IPS-NIHi7 (cell line): ENCODE data around the gene PLA2G5.
A peak's percentile ranks its signal among the peaks of the same experiment; 100 is the strongest.

ENCODE experiments used
- DNase-seq: peaks from one replicate; pipeline ENCODE4 v3.0.0; 2012; ENCODE audit warnings: mixed read lengths; ENCODE audit errors: extremely low spot score

The PLA2G5 gene

DNA sequence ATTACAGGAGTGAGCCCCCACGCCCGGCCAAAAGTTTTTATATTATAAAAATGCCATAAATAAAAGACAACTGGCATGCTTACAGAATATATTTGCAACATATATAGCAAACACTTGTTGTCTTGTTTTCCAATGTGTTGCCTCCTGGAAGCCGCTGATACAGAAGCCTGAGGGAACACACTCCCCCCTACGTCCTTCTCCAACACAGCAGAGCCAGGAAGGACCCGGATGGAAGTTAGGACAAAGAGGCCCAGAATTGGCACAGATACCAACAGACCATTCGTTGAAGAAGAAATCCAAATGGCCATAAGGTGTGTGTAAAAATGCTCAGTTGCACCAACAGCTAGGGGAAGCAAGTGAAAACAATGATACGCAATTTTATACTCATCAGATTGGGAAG, 1.3 kb upstream of the PLA2G5 start:
- DNase-seq: no peak

DNA sequence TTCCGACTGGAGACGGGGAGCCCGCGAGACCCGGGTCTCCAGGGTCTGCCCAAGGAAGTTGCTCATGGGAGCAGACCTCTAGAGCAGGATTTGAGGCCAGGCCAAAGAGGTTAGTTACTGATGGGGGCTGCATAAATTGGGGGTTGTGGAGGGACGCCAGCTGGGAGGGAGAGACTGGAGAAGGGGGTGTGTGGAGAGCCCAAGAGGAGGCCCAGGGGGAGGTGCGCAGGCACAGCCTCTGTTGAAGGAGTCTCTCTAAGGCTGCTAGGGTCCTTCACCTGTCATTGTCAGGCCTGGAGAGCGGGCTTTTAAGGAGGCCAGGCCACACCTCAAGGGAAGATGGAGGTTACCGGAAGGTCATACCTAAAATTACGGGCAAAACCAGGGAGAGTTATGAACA, 363 bp downstream of the PLA2G5 start:
- no peak for DNase-seq

DNA sequence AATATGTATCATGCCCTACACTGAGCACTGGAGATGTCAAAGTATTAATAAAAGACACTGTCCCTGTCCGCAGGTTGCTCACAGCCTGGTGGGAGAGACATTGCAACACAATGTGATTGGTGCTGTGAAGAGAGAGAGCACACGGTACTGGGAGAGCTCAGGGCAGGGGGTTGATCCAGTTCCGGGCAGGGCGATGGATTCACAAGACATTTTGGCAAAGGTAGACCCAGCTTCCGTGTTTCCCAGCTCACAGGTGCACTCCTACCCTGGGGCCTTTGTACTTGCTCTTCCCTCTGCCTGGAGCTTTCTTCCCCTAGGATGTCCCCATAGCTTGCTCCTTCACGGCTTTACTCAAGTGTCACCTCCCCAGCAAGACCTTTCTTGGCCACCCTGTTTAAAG, 1.4 kb downstream of the PLA2G5 start:
- DNase-seq: no peak

DNA sequence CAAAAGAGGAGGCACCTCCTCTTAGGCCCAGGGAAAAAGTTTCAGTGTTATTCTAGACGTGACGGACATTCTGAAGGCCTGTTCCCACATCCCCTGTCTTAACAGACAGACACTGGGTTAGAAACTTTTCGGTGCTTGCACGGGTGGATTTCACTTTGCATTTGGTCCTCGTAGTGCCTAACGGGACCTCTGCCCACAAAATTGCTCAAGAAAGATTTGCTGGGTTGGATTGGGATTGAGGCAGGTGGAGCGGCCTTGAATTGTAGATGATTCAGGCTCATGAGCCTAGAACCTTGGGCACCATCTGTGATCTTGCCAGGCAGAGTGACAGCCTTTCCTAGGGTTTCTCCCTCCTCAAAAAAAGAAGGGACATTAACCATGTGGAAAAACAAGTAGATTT, 2.8 kb downstream of the PLA2G5 start:
- DNase-seq: no peak

DNA sequence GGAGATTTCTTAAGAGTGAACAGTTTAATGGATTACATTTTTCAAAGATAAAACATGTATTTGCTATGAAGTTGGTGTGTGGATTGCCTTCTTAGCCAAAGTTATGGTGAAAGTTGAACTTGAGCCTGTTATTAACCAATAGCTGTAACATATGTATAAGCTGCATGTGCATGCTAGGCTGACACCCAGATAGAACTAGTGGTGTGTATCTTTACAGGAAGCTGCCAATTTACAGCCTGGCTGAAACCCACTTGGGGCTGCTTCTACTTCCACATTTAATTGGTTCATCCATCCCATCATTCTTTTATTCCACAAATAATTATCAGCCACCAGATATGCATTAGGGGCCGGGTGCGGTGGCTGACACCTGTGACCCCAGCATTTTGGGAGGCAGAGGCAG, 3.3 kb downstream of the PLA2G5 start:
- DNase-seq: no peak

DNA sequence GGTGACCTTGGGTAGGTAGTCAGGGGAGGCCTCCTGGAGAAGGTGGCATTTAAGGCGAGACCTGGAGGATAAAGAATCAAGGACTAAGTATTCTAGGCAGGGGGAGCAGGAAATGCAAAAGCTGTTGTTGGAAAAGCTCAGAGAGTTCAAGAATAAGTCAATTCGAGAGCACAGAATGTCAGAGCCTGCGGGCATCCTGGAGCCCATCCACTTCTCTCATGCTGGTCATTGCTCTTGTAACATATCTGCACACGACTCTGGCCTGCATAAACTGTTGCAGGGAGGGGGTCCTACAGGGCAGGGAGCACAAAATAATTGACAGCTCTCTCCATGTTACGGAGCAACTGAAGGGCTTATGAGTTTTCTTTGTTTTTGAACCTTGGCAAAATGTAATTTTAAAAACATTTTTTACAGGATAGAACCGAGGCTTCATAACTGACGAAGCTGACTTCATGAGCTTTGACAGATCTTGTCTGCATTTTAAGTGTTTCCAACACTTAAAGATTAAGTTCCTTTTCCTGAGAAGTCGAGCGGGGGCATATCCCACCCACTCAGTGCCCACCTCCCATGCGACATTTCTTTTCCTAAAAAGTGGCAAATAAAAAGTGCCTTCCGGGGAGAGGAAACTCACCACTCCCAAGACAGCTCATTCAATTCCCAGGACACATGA, 4.2 kb downstream of the PLA2G5 start:
- no peak for DNase-seq

DNA sequence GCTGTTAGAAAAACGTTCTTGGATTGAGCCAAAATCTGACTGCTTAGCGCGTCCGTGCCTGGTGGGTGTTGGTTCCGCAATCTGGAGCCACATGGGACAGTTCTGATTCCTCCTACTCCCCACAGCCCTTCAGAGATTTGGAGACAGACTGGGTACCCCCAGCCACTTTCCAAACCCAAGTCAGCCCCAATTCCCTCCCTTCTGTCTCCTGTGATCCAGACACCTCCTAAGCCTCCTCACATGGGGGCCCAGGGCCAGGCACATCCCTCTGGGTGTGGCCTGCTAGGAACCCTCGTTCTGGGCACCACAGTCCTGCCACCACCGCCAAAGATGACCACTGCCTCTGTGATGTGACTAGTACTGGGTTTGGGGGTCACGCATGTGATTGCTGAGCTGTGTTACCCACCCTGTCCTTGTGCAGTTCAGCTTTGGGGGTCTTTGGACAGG, 4.8 kb downstream of the PLA2G5 start:
- no peak for DNase-seq

DNA sequence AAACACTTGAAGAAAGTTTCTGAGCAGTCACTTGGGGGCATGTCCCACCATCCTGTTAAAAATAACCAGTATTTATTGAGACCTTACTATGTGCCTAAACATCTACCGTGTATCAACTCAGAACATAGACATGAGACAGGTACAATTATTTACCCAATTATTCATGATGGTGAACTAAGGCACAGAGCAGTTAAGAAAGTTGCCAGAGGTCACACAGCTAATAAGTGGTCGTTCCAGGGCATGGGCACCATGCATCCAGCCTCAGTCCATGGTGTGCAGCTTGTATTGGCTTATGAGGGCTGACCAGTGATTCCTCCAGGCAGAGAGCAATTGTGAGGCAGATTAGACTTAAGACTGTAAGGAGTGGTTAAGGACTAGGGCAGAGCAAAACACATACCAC, 5.4 kb downstream of the PLA2G5 start:
- DNase-seq: no peak

DNA sequence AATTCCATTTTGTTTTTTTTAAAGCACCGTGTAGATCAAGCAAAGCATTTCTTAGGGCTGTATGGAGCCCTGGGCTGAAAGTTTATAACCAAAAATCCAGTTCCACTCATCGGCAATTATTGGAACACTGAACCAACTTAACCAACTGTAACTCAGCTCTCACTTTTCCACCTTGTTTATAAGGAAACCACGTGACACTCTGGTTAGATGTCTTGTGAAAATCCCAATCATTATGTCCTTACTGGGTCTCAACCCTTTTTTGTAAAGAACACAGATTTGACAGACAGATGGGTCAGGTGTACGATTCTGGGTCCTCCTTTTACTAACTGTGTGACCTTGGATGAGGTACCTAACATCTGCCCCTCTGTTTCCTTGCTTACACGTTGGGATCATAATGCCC, 6.2 kb downstream of the PLA2G5 start:
- no peak for DNase-seq

DNA sequence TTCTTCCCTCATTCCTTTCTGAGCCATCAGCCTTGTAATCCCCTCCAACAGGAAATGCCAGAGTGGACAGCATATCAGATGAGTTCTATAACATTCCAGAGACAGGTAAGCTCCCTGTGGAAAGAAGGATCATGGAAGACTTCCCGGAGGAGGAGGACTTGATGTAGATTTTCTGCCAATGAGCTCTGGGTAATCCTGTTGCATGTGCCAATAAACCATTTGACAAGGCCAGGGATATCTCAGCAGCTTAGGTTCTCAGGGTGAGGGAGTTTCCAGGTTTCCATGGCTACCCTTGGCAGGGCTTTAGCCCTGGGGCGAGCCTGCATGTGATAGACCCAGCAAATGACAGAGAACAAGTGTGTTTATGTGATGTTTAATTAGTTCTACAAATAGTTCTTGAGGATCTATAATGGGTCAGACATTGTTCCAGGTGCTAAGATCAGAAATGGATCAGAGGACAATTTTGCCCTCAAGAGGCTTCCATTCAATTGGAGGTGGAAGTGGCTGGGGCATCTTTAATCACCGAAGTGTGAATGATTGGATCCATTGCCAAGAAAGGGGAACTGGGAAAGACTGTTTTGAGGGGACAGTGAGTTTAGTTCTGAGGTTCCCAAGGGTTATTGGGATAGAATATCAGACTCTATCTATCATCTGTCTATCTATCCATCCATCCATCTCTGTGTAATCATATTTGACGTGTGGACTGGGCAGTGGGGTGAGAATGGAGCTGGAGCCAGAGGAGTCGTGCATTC, 6.9 kb downstream of the PLA2G5 start:
- DNase-seq: no peak

DNA sequence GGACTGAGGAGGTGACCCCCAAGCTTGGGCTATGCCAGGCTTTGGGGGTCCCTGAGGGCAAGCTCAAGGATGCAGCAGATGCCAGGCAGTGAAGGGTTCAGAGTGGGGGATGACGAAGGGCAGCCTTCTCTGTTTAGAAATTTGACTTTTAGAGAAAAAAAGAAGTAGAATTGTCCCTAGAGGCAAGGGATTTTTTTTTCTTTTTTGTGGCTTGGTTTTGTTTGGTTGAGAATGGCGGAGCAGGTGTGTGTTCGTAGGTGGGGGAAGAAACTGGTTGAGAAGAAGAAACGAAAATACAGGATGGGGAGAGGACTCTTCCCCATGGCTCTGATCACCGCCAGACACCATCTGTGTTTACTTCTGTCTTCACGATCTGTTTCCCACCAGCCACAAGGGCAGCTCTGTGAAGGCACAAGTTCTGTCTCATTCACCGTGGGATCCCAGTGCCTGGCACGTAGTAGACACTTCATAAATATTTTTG, 8.2 kb downstream of the PLA2G5 start:
- no peak for DNase-seq

DNA sequence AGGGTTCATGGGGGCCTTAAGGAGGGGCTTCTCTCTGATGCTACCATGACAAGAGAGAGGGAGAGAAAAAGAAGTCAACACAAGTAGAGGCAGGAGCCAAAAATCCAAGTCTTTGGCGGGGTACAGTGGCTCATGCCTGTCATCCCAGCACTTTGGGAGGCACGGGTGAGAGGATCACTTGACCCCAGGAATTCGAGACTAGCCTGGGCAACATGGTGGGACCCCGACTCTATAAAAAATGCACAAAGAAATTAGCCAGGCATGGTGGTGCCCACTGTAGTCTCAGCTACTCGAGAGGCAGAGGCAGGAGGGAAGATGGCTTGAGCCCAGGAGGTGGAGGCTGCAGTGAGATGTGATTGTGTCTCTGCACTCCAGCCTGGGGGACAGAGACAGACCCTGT, 8.7 kb downstream of the PLA2G5 start:
- DNase-seq: no peak

DNA sequence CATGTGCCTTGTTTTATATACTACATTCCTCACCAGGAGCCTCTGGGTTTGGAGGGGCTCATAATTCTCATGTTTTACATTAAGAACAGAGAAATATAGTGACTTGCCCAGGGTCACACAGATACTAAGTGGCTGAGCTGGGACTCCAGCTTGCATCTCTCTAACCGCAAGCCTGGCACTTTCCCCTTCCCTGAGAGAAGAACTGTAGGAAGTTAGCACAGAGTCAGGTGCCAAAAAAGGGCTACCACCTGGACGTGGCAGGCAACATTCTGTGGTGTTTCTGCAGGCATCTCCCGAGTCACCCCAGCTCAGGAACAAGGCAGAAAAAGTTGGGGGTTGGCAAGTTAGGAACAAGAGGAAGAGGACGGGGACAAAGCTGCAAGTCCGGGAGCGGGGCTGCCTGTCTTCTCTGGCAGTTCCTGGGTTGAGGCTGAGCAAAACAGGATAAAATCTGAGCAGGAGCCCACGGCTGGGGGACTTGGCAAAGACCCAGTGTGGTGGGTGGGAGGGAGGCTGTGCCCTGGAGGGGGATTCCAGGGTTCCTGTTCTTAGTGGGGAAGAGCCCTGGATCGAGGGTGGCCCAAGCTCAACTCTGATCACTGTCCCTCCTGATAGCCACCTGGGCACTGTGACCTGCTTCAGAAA, 9.8 kb downstream of the PLA2G5 start:
- DNase-seq: no peak

DNA sequence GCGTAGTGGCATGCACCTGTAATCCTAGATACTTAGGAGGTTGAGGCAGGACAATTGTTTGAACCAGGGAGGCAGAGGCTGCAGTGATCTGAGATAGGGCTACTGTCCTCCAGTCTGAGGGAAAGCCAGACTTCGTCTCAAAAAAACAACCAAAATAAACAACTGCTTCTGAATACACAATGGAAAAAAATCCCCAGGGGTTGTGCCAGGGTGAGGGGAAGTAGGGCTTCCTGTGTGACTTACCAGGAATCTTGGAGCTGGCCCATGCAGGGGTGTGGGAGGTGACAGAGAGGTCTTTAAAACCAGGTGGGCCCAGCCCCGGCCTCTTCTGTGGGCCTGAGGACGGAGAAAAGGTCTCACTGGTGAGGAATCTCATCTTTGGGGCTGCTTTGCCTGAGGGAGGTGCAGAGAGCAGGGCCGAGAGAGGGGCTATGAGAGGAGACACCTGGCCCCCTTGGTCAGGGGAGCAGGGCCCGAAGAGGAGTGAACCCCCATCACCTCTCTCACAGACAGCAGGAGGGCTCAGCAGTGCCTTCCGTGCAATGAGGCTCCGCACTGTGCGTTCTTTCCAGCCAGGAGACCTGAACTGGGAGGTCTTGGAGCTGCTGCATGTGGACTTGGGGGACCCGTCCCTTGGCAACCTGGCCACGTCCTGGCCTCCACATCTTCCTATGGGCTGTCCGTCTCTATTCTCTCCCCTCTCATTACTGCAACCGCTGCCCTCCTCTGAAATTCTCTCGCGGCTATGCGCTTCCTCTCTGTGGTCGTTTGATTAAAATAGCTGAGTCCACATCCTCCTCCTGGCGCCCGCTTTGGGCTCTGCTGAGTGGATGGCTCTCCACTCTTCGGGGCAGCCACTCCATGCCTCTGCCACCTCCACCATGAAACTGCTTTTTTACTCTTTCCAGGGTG, 10.7 kb downstream of the PLA2G5 start:
- no peak for DNase-seq

DNA sequence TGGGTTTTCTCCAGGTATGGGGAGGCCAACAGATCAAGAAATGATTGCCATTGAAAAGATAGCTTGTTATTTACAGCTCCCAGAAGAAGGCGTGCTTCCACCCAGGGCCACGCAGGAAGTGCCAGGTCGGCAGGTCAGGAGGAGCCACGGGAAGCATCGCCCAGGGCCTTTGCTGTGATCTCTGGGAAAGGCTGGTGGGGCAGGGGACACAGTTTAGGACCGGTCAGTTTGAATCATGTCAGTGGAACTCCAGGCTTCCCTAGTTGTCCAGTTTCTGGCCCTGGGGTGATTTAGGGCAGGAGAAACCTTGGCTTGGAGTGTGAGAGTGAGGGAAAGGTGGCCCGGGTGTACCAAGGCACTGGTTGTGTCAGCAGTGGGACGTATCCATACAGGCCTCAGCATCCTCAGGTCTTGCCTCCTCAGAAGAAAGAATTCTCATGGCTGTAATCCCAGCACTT, 11.4 kb downstream of the PLA2G5 start:
- DNase-seq: no peak

DNA sequence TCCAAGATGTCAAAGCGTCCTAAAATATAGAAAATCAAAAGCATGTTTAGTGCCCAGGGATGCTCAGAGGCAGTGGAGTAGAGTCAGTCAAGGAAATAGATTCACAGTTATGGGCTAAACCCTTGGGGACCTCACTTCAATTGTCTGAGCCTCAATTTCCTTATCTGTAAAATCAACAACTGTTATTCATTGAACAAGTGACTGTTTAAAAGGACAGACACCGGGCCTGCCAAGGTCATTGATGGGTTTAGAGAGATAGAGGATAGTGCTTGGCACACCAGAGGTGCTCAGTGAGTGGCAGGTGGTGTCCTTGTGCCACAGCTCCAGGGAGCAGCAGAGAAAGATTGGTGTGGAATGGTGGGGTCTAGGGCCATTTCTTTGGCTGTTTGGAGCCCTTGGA, 12.8 kb downstream of the PLA2G5 start:
- no peak for DNase-seq

DNA sequence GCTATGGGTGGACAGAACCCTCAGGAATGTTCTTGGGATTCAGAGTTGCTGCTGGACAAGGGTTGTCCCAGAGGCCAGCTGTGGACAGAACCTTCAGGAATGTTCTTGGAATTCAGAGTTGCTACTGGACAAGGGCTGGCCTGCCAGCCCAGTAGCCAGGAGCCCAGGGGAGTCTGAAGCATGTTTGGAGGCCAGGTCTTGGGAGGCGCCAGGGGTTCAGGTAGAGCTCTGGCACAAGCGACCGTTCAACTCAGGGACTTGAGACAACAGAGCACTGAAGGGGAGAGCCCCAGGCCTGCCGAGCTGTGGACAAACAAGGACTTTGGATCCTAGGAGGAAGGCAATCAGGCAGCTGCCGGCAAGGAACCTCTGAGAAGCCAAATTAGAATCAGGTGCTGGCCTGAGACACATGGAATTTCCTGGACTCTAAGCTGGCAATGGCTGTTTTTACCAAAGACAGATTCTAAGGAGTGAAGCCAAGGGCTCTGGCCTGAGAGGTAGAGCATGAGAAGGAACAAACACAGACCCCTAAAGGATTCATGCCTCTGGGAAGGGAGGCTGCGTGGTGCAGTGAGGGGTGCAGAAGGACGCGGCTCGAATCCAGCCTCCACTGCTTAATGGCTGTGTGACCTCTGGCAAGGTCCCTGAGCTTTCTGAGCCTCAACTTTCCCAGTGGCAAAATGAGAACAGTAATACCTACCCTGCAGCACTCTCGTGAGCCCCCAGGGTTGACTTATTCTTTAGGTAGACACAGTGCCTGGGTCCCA, 13.4 kb downstream of the PLA2G5 start:
- DNase-seq: no peak

DNA sequence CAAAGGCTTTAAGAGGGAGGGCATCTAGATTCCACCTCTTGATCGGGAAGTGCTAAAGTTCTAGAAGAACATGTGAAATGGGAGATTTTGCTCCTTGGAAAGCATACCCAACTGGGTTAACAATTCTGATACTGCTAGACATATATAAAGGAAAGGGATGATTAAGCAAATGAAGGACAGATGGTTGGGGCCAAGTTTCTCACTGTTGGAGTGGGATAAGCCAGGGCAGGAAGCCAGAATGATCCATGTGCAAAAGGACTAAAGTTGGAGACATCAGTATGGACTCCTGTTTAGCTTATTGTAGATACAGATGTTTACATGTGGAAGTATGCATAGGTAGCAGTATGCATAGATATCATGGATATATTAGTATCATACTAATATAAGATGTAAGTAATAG, 16.8 kb downstream of the PLA2G5 start:
- DNase-seq: no peak

DNA sequence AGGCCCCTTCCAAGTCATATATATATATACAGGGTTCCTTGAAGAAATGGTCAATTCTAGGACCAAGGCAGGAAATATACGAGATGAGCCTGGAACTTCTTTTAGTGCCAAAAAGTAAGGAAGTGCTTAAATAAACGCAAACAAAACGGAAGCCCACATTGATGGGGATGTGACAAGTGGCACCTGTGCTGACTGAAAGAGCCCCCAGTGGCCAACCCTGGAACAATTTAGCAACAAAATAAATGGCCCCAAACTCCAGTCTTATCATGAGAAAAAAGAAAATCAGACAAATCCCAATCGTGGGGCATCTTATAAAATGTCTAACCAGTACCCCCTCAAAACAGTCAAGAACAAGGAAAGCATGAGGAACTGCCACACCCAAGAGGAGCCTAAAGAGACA, 17.7 kb downstream of the PLA2G5 start:
- DNase-seq: peak; percentile 42

DNA sequence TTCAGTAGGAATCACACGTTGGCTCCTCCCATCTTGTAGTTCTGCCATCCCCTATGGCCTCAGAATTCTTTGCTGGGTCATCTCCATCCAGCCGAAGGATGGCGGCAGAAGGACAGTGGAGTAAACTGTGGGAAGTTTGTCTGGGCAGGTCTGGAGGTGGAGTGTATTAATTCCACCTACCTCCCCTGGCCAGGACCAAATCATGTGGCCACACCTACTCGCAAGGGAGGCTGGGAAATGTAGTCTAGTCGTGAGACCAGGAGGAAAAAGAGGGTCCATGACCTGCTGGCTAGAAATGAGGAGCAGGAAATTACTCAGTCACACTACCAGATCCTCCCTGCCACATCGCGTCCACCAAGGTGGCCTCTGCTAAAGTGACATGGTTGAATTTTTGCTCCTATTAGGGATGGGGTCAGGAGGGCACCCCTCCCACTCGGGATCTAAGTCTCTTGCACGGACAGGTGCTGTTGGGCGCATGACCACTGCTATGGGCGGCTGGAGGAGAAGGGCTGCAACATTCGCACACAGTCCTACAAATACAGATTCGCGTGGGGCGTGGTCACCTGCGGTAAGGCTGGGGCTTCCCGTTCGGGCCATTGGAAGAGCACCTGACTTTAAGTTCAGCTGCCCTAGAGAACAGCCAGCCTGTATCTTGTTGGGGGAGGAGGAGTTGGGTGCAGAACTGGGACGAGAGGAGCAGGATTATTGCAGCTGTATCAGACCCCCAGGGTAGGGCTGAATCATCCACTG, 19.5 kb downstream of the PLA2G5 start:
- DNase-seq: peak; percentile 63
